Keratinocyte (primary cell): ENCODE measurements around the gene EID3. TPM values are rescaled to one million over a fixed set of nuclear protein-coding genes. Genes with fewer than 3 reads are reported as not detected.

Experiments used
- DNase-seq: peaks from one replicate; pipeline ENCODE4 v3.0.0-alpha.2; 2011; ENCODE audit warnings: low read depth, missing footprints, low spot score
- FAIRE-seq: peaks from 2 replicates; lab custom pipeline; 2011; peaks lifted over from hg19 to GRCh38; lab: Jason Lieb, UNC
- H2AFZ ChIP-seq: 2 replicates; pipeline ENCODE4 v1.6.0; 2012; ENCODE audit warnings: low read length, control low read depth, inconsistent platforms; ENCODE audit not compliant: control insufficient read depth
- H3K27ac ChIP-seq: 2 replicates; pipeline ENCODE4 v1.5.1; 2011; ENCODE audit warnings: low read length; ENCODE audit not compliant: control insufficient read depth, insufficient read depth
- H3K27me3 ChIP-seq: 3 replicates; pipeline ENCODE4 v1.6.0; 2011; ENCODE audit warnings: low read length; ENCODE audit not compliant: control insufficient read depth, insufficient read depth; ENCODE audit errors: extremely low read depth
- H3K36me3 ChIP-seq, 2 experiments: 2 replicates in 1 of 2; 3 replicates in 1 of 2; pipeline ENCODE4 v1.5.1; 2011; ENCODE audit warnings: low read length in 2 of 2, mild to moderate bottlenecking in 1 of 2; ENCODE audit not compliant: control insufficient read depth in 2 of 2, insufficient read depth in 2 of 2; ENCODE audit errors: extremely low read depth in 1 of 2
- H3K4me1 ChIP-seq: 3 replicates; pipeline ENCODE4 v1.5.1; 2011; ENCODE audit warnings: low read length; ENCODE audit not compliant: control insufficient read depth, insufficient read depth; ENCODE audit errors: extremely low read depth
- H3K4me2 ChIP-seq: 3 replicates; pipeline ENCODE4 v1.6.0; 2011; ENCODE audit warnings: low read depth, low read length; ENCODE audit not compliant: control insufficient read depth, insufficient read depth; ENCODE audit errors: extremely low read depth
- H3K4me3 ChIP-seq, 3 experiments: fragments of 200-600 bp in 1 of 3; sonication (generic) in 1 of 3; 2 replicates in 2 of 3; 3 replicates in 1 of 3; pipeline ENCODE4 v1.5.1; 2011 to 2016; ENCODE audit warnings: low read length in 3 of 3, mild to moderate bottlenecking in 3 of 3, control low read depth in 2 of 3, inconsistent platforms in 1 of 3, low read depth in 1 of 3, mixed read lengths in 1 of 3, mixed run types in 1 of 3, moderate library complexity in 1 of 3; ENCODE audit not compliant: control insufficient read depth in 2 of 3, insufficient read depth in 2 of 3; ENCODE audit errors: extremely low read depth in 1 of 3
- H3K79me2 ChIP-seq: 2 replicates; pipeline ENCODE4 v1.6.0; 2012; ENCODE audit warnings: low read length; ENCODE audit not compliant: control insufficient read depth, insufficient read depth
- H3K9ac ChIP-seq: 3 replicates; pipeline ENCODE4 v1.6.0; 2011; ENCODE audit warnings: low read length; ENCODE audit not compliant: control insufficient read depth, insufficient read depth; ENCODE audit errors: extremely low read depth
- H3K9me1 ChIP-seq: 3 replicates; pipeline ENCODE4 v1.6.0; 2011; ENCODE audit warnings: low read length; ENCODE audit not compliant: control insufficient read depth, insufficient read depth; ENCODE audit errors: extremely low read depth
- H3K9me3 ChIP-seq: 2 replicates; pipeline ENCODE4 v1.5.1; 2012; ENCODE audit warnings: low read depth, low read length; ENCODE audit not compliant: control insufficient read depth
- H4K20me1 ChIP-seq: 3 replicates; pipeline ENCODE4 v1.6.0; 2011; ENCODE audit warnings: low read length; ENCODE audit not compliant: control insufficient read depth, insufficient read depth; ENCODE audit errors: extremely low read depth
- CTCF ChIP-seq, 3 experiments: IDR thresholded peaks in 1 of 3; conservative IDR thresholded peaks in 1 of 3; optimal IDR thresholded peaks in 1 of 3; 2 replicates in 2 of 3; 3 replicates in 1 of 3; pipeline versions ENCODE3 to v1.5.1; 2011; ENCODE audit warnings: low read length in 3 of 3, mild to moderate bottlenecking in 3 of 3, moderate library complexity in 2 of 3, control low read depth in 1 of 3, inconsistent platforms in 1 of 3; ENCODE audit not compliant: insufficient read depth in 2 of 3; ENCODE audit errors: extremely low read depth in 1 of 3
- EZH2 ChIP-seq: IDR thresholded peaks from one replicate; pipeline ENCODE4 v1.6.1; 2012; ENCODE audit warnings: inconsistent platforms, mild to moderate bottlenecking, low read length, moderate library complexity
- dilution Hi-C: fragments of 300-500 bp; cut with MboI; formaldehyde crosslinking; loops from one replicate; pipeline ENCODE4 v1.7.0; 2020; ENCODE audit warnings: low sequenced_read_pairs; ENCODE audit not compliant: extremely low pct_ligation_motif_present
- polyA plus RNA-seq, 5 experiments: library from polyadenylated mRNA; depleted of rRNA in 3 of 5; stranded (reverse) in 3 of 5; stranded (forward) in 1 of 5; unstranded in 1 of 5; fragments of >200 nt; gene quantifications; 1 replicate in 1 of 5; 2 replicates in 3 of 5; 3 replicates in 1 of 5; pipeline versions ENCODE4 v1.2.1 to v1.2.3, GENCODE V29; 2011 to 2012; ENCODE audit warnings: missing spikeins in 2 of 5, low read depth in 1 of 5, low replicate concordance in 1 of 5

EID3 gene
- polyA plus RNA-seq, 1 donor (not counting 4 experiments of a cell fraction or from before 2014, with no cell fraction given), result 1.8 TPM

- peaks cover 44% of the 10 kb centered on the region for H3K4me1 ChIP-seq
- no peaks in the 10 kb centered on the region for H4K20me1 ChIP-seq
- no peak overlapping the region for H3K4me3 ChIP-seq
- no peaks in the 10 kb centered on the region for H3K36me3 ChIP-seq
- H3K27ac ChIP-seq, result no peak overlapping the region
- H3K27me3 ChIP-seq, result no peaks in the 10 kb centered on the region
- H3K79me2 ChIP-seq, result no peaks in the 10 kb centered on the region
- no peak overlapping the region for H3K4me2 ChIP-seq
- dilution Hi-C loops, result no loop called here
- no peak overlapping the region for H3K9ac ChIP-seq
- TF ChIP-seq EZH2 (no peak), CTCF (optimal IDR thresholded peaks at IDR 0.05 in 1 of 3, IDR thresholded peaks at IDR 0.05 in 1 of 3, conservative IDR thresholded peaks at IDR 0.05 in 1 of 3; ENCODE audit: extremely low read depth in 1 of 3, insufficient read depth in 2 of 3, low read length in 3 of 3) (no peak)
- no peak for DNase-seq
- H3K9me1 ChIP-seq, result no peaks in the 10 kb centered on the region
- FAIRE-seq, result no peak
- H3K9me3 ChIP-seq, result no peaks in the 10 kb centered on the region
- H2AFZ ChIP-seq, result no peak overlapping the region
Observed at GRCh38 chr12:104281636-104282035, 21.9 kb upstream of the EID3 start.

GRCh38 chr12:104282109-104282508 lies 21.4 kb upstream of the EID3 start:
- no peaks in the 10 kb centered on the region for H3K9me3 ChIP-seq
- DNase-seq (no peak), FAIRE-seq (no peak)
- no peak overlapping the region for H3K27ac ChIP-seq
- no peak overlapping the region for H3K4me2 ChIP-seq
- peaks cover 41% of the 10 kb centered on the region for H3K4me1 ChIP-seq
- no peaks in the 10 kb centered on the region for H4K20me1 ChIP-seq
- peaks cover 3% of the 10 kb centered on the region for H3K79me2 ChIP-seq
- TF ChIP-seq EZH2 (no peak), CTCF (optimal IDR thresholded peaks at IDR 0.05 in 1 of 3, IDR thresholded peaks at IDR 0.05 in 1 of 3, conservative IDR thresholded peaks at IDR 0.05 in 1 of 3; ENCODE audit: extremely low read depth in 1 of 3, insufficient read depth in 2 of 3, low read length in 3 of 3) (no peak)
- no peak overlapping the region for H3K4me3 ChIP-seq
- no peaks in the 10 kb centered on the region for H3K27me3 ChIP-seq
- H3K36me3 ChIP-seq, result no peaks in the 10 kb centered on the region
- H3K9ac ChIP-seq, result no peak overlapping the region
- no peaks in the 10 kb centered on the region for H3K9me1 ChIP-seq
- H2AFZ ChIP-seq, result no peak overlapping the region
- dilution Hi-C loops, result no loop called here
